D721Med (cell line): ENCODE measurements around the gene PPFIA3.

Experiments used
- DNase-seq: peaks from one replicate; pipeline ENCODE4 v3.0.0; 2011; ENCODE audit warnings: low spot score; ENCODE audit not compliant: insufficient read length
- FAIRE-seq: peaks from 2 replicates; lab custom pipeline; 2011; peaks lifted over from hg19 to GRCh38; lab: Jason Lieb, UNC
- TF ChIP-seq, protein P1 (sequence below): IDR thresholded peaks from 2 replicates; pipeline ENCODE4 v1.5.1; 2012; ENCODE audit warnings: mild to moderate bottlenecking, control low read depth; ENCODE audit not compliant: insufficient read depth; ENCODE audit errors: missing control alignments

PPFIA3 gene

DNA sequence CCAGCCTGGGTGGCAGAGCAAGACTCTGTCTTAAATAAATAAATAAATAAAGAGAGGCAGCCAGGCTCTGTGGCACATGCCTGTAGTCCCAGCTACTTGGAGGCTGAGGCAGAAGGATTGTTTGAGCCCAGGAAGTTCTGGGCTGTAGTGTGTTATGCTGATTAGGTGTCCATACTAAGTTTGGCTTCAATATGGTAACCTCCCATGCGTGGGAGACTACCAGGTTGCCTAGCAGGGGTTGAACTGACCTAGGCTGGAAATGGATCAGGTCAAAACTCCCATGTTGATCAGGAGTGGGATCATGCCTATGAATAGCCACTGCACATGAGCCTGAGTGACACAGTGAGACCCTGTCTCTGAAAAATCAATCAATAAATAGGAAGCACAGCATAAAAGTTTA is 38.1 kb upstream of the PPFIA3 start:
- TF ChIP-seq, protein P1, sequence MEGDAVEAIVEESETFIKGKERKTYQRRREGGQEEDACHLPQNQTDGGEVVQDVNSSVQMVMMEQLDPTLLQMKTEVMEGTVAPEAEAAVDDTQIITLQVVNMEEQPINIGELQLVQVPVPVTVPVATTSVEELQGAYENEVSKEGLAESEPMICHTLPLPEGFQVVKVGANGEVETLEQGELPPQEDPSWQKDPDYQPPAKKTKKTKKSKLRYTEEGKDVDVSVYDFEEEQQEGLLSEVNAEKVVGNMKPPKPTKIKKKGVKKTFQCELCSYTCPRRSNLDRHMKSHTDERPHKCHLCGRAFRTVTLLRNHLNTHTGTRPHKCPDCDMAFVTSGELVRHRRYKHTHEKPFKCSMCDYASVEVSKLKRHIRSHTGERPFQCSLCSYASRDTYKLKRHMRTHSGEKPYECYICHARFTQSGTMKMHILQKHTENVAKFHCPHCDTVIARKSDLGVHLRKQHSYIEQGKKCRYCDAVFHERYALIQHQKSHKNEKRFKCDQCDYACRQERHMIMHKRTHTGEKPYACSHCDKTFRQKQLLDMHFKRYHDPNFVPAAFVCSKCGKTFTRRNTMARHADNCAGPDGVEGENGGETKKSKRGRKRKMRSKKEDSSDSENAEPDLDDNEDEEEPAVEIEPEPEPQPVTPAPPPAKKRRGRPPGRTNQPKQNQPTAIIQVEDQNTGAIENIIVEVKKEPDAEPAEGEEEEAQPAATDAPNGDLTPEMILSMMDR, result no peak
- FAIRE-seq (no peak), DNase-seq (no peak)

DNA sequence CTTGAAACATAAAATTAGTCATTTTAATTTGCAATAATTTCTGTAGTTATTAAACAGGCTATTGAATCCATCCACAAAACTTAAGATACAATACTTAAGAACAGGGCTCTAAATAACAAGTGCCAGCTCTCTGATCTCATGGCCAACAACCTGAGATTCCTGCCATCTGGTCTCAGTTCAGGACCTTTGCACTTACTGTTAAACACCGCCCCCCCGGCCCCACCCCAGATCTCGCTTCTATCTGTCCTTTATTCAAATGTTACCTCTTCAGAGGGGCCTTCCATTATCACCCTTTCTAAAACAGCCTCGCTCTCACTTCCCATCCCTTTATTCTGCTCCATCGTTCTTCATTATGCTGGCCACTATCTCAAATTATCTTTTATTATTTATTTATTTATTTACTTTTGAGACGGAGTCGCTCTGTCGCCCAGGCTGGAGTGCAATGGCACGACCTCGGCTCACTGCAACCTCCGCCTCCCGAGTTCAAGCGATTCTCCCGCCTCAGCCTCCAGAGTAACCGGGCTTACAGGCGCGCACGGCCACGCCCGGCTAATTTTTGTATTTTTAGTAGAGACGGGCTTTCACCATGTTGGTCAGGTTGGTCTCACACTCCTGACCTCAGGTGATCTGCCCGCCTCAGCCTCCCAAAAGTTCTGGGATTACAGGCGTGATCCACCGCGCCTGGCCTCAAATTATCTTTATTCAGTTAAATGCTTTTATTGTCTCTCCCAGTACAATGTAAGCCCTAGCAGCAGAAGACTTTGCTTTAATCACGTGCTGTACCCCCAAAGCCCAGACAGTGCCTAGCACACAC is 34.9 kb upstream of the PPFIA3 start:
- FAIRE-seq, result no peak
- TF ChIP-seq, protein P1, result no peak
- no peak for DNase-seq

DNA sequence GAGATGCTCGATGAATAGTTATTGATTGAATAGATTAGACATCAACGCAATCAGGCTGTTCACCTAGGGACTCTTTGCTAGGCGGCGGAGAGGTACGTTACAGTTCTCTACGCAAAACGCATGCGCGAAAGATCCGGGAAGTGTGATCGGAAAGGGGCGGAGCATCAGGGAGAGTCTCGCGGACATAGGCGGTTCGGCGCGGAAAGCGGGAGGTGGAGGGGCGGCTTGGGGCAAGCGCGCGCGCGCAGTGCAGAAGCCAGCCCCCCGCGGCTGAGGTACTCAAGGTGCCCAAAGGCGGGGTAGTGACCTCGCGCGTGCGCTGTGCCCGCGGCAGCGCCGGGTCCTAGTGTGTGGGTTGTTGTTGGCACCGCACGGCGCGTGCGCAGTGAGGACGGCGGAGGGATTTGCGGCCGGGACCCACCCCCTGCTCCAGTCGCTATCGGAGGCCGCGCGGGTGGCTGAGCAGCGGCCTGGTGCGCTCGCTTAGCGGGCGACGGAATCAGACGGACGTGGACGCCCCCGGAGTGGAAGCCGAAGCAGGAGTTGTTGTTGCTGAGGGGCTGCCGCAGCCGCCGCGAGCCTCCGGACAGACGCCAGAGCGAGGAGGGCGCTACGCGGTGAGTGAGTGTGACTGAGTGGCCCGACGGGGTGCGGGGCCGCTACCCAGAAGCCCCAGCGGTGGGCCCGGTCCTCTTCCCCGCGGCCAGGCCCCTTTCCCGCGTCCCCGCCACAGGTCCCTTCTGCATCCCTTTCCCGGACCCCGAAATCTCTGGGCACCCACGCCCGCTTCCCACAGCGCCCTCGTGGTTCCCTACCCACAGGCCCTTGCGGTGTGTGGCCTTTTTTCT is 34.1 kb upstream of the PPFIA3 start, which contains the start of gene SNRNP70:
Gene SNRNP70, plus strand, starts transcription at position 432 of the 848 bp plus-strand sequence. CDS start 964 bp downstream, outside the sequence.
- TF ChIP-seq, protein P1, result no peak
- DNase-seq, result peak; percentile 99

DNA sequence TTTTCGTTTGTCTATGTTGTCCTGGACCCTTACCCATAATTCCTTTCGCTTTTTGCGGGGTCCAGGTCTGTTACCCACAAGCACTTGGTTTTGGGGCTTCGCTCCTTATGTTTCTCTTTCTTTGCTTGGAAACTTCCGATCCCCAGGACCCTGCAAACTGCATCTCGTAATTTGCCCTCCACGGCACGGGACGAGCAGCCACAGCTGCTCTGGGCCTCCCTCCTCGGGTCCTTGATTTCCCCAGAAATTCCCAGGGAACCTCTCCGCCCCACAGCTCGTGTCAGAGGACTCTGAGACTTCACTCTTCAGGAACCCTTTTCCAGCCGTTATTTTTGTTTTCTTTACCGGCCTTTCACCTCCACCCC is 33.5 kb upstream of the PPFIA3 start:
- TF ChIP-seq, protein P1, result no peak
- DNase-seq, result no peak
- no peak for FAIRE-seq

More for the DNA sequence above, 34.1 kb upstream of the PPFIA3 start, which contains the start of gene SNRNP70:
- no peak for FAIRE-seq

DNA sequence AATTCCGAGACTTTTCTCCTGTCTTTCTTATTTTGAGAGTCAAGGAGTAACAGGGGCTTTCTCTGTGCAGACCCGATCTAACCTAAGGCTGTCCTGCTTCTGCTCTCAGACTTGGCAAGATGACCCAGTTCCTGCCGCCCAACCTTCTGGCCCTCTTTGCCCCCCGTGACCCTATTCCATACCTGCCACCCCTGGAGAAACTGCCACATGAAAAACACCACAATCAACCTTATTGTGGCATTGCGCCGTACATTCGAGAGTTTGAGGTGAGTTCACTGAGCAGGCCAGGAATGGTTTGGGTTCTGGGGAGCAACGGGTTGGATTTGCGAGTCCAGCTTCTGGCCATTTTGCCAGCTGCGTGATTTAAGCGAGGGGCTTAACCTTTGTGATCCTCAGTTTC is 33.0 kb upstream of the PPFIA3 start:
- FAIRE-seq, result no peak
- TF ChIP-seq, protein P1, result no peak

DNA sequence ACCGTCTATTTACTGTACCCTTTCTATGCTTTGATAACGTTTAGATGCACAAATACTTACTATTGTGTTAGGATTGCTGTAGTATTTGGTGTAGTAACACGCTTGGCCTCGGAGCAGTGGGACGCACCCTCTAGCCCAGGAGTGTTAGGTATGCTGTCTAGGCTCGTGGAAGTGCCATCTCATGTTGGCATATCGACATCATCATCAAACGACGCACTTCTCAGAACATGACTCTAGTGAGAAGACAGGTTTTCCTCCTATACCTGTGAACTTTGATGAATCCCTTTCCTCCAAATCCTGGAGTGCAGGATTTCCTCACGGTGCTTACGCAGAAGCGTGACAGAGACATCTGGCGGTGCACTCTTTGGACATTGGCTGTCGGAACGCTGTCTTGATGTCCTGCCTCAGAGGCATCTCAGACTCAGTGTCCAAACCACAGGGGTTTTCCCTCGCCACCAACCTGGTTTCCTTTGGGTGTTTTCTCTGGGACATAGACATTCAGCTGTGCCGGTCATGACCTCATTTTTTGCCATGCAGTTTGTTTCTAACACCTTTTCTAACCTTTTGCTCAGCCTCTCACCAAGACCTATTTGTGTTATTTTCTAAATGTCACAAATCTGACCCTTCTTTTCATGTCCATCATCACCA is 27.8 kb upstream of the PPFIA3 start:
- TF ChIP-seq, protein P1, result no peak
- FAIRE-seq (no peak), DNase-seq (no peak)

More for the DNA sequence above, 33.0 kb upstream of the PPFIA3 start:
- DNase-seq, result no peak
